Urinary bladder (tissue), 4 donors: ENCODE measurements around the gene RB1. TPM values are rescaled to one million over a fixed set of nuclear protein-coding genes. Genes with fewer than 3 reads are reported as not detected.
"Not testable (repeated sequence)": the region's sequence is repeated elsewhere in the genome, so short reads cannot be mapped to it uniquely, and the experiment has no call there.

Source experiments
- DNase-seq: peaks from one replicate; pipeline ENCODE4 v3.0.0-alpha.2; 2015; ENCODE audit errors: extremely low spot score
- H3K27ac ChIP-seq: one replicate; pipeline ENCODE4 v1.5.1; 2013; ENCODE audit warnings: low read depth, mild to moderate bottlenecking, moderate library complexity
- H3K36me3 ChIP-seq: one replicate; pipeline ENCODE4 v1.6.1; 2013; ENCODE audit warnings: mild to moderate bottlenecking, moderate library complexity; ENCODE audit not compliant: insufficient read depth
- H3K4me1 ChIP-seq: one replicate; pipeline ENCODE4 v1.6.1; 2013; ENCODE audit warnings: mild to moderate bottlenecking, moderate library complexity; ENCODE audit not compliant: insufficient read depth
- H3K4me3 ChIP-seq: one replicate; pipeline ENCODE4 v1.5.1; 2013; ENCODE audit warnings: low read depth, low read length
- WGBS: extraction: QIAGEN DNeasy Blood & Tissue Kit; methylation state at CpG from one replicate; pipeline ENCODE4 v1.1.7; 2013; 5-methylcytosine and 5-hydroxymethylcytosine counted together
- polyA plus RNA-seq: library from polyadenylated mRNA; stranded (reverse); fragments of 200-250 nt; gene quantifications from one replicate; pipeline ENCODE4 v1.2.3, GENCODE V29; 2013
- total RNA-seq: library from RNA; depleted of rRNA; stranded (reverse); fragments of >200 nt; gene quantifications from one replicate; pipeline ENCODE4 v1.2.3, GENCODE V29; 2014
- donor health status: healthy with polysubstance abuse.
- donor health status: healthy.

RB1 gene
- total and polyA plus RNA-seq, 2 donors: 19.7 to 81.6 TPM

GRCh38 chr13:48315969-48316650 lies 12.6 kb downstream of the RB1 start:
- no peak for DNase-seq
- H3K36me3 ChIP-seq: no peaks in the 10 kb centered on the region
- no peak overlapping the region for H3K4me3 ChIP-seq
- WGBS: 78% methylated on average over 17 of the region's 17 CpGs
- no peak overlapping the region for H3K27ac ChIP-seq
- H3K4me1 ChIP-seq: no peaks in the 10 kb centered on the region

DNA sequence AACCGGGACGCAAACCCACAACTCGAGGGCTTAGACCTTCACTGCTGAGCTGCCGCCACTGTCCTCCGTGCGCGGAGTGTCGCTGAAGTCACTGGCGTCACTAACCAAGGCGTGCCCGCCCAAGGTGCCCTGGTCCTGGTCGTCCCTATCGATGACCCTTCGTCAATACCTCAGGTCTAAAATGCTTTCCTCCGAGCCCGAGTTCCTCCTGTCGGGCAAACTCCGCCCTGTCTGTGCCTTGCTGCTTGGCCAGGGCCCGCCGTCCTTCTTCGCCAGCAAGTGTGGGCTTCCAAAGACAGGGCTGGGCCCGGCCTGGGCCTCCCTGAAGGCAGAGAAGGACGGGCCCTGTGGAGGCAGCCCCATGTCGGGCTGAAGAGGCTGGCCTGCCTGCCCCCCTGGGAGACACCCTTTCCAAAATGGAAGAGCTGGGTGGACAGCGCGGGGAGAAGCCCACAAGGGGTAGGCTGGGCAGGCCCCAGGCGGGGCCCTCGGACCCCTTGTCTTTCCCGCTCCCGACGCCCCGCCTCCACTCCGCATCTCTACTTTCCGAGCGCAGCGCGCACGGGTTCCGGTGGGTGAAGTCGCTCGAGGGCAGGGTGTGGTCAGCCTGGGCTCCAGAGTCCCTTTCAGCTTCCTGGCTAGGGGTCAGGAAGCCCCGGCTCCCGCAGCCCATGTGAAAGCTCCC lies 13.4 kb downstream of the RB1 start:
- 81% methylated on average over 43 of the region's 43 CpGs for WGBS

GRCh38 chr13:48317511-48318376 lies 14.2 kb downstream of the RB1 start:
- WGBS: 70% methylated on average over 41 of the region's 41 CpGs
- Histone ChIP-seq H3K4me3 (peak overlapping the region; percentile 33), H3K4me1 (no peaks in the 10 kb centered on the region), H3K27ac (no peak overlapping the region), H3K36me3 (no peaks in the 10 kb centered on the region)
- no peak for DNase-seq

More for the DNA sequence above, 13.4 kb downstream of the RB1 start:
- H3K4me1 ChIP-seq: no peaks in the 10 kb centered on the region
- no peaks in the 10 kb centered on the region for H3K36me3 ChIP-seq
- H3K27ac ChIP-seq: no peak overlapping the region
- DNase-seq: no peak
- no peak overlapping the region for H3K4me3 ChIP-seq

DNA sequence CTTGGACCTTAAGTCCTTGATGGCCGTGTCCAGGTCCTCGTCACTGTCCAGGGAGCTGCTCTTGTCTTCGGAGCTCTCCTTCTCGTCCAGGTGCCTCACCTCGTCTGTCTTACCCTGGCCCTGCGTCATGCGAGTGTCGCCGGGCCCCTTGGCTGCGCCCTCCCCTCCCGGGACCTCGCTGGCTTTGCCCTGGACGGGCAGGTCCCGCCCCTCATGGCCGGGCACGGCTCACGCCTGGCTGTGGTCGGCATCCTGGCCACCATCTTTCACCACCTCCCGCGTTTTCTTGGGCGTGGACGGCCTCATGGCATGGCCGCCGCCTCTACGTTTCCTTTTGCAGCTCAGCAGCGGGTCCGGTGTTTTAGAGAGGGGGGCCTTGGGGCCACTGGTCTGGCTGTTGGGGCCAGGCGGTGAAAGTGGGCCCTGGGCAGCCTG lies 14.8 kb downstream of the RB1 start:
- Histone ChIP-seq H3K4me3 (peak overlapping the region; percentile 33), H3K4me1 (no peaks in the 10 kb centered on the region), H3K27ac (no peak overlapping the region), H3K36me3 (no peaks in the 10 kb centered on the region)
- 64% methylated on average over 28 of the region's 28 CpGs for WGBS
- DNase-seq: no peak

GRCh38 chr13:48318821-48319511 lies 15.4 kb downstream of the RB1 start:
- Histone ChIP-seq H3K4me3 (peak overlapping the region; percentile 33), H3K27ac (no peak overlapping the region), H3K4me1 (no peaks in the 10 kb centered on the region), H3K36me3 (no peaks in the 10 kb centered on the region)
- no peak for DNase-seq
- WGBS: 58% methylated on average over 47 of the region's 47 CpGs

GRCh38 chr13:48319531-48320398 lies 16.2 kb downstream of the RB1 start:
- H3K4me3 ChIP-seq: no peak overlapping the region
- 73% methylated on average over 48 of the region's 48 CpGs for WGBS
- DNase-seq: no peak

GRCh38 chr13:48320399-48320790 lies 16.8 kb downstream of the RB1 start:
- DNase-seq: no peak
- Histone ChIP-seq H3K4me3 (no peak overlapping the region), H3K4me1 (no peaks in the 10 kb centered on the region), H3K27ac (no peak overlapping the region), H3K36me3 (no peaks in the 10 kb centered on the region)
- WGBS: 76% methylated on average over 20 of the region's 20 CpGs

More at GRCh38 chr13:48319531-48320398, 16.2 kb downstream of the RB1 start:
- Histone ChIP-seq H3K36me3 (no peaks in the 10 kb centered on the region), H3K4me1 (no peaks in the 10 kb centered on the region), H3K27ac (no peak overlapping the region)

DNA sequence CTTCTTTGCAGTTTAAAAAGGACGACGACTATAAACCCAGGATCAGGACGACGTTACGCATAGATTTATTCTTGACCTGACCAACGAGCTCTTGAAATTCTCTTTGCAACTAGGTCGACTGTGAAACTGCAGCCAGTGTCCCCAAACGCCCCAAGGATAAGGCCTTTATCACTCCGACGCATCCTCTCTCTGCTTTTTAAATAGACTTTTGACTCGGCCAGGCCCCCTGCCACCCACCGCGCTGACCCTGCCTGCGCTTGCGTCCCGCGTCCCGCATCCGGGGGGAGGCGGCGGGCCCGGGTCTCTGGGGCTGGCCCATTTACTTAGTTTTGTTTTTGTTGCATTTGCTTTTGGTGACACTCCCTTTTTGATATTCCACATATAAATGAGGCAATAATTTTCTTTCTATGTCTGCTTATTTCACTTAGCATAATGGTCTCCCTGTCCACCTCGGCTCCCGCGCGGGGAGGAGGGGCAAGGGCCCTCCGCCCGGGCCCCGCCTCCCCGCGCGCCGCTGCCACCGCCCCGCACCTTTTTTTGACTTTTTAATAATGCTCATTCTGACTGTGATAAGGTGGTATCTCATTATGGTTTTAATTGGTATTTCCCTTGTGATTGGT lies 17.4 kb downstream of the RB1 start:
- Histone ChIP-seq H3K27ac (no peak overlapping the region), H3K4me3 (peak overlapping the region; percentile 33), H3K4me1 (no peaks in the 10 kb centered on the region), H3K36me3 (no peaks in the 10 kb centered on the region)
- 58% methylated on average over 35 of the region's 35 CpGs for WGBS
- DNase-seq: no peak

- Histone ChIP-seq H3K36me3 (no peaks in the 10 kb centered on the region), H3K4me1 (no peaks in the 10 kb centered on the region), H3K27ac (no peak overlapping the region), H3K4me3 (no peak overlapping the region)
- no peak for DNase-seq
These were observed 18.7 kb downstream of the RB1 start for GRCh38 chr13:48322294-48322693.

DNA sequence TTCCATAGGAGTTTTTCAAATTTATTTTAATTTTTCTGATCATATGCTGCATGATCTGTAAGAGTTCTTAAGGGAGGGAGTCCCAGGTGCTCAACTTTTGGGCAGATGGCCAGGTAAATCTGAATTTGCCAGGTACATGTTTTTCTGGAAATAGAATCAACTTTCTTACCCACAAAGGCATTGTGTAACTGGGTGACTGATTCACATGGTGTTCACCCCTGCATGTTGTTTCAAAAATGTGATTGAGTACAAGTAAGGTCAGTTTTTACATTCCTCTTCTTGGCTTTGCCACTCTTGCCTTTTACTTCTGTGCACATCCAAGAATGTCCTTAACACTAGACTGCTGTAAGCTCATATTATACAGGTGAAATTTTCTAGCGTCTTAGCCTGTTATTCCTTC lies 30.4 kb downstream of the RB1 start:
- Histone ChIP-seq H3K36me3 (no peaks in the 10 kb centered on the region), H3K4me1 (peaks cover 2% of the 10 kb centered on the region), H3K27ac (no peak overlapping the region), H3K4me3 (no peak overlapping the region)
- WGBS: 86% methylated on average over 1 of the region's 1 CpG
- no peak for DNase-seq

GRCh38 chr13:48334534-48335127 lies 31.1 kb downstream of the RB1 start:
- Histone ChIP-seq H3K4me3 (no peak overlapping the region), H3K4me1 (peaks cover 2% of the 10 kb centered on the region), H3K36me3 (no peaks in the 10 kb centered on the region), H3K27ac (no peak overlapping the region)
- whole genome bisulfite sequencing: 76% methylated on average over 4 of the region's 4 CpGs
- DNase-seq: no peak

DNA sequence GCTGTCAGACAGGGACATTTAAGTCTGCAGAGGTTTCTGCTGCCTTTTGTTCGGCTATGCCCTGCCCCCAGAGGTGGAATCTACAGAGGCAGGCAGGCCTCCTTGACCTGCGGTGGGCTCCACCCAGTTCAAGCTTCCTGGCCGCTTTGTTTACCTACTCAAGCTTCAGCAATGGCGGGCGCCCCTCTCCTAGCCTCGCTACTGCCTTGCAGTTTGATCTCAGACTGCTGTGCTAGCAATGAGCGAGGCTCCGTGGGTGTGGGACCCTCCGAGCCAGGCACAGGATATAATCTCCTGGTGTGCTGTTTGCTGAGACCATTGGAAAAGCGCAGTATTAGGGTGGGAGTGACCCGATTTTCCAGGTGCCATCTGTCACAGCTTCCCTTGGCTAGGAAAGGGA lies 35.6 kb downstream of the RB1 start:
- 98% methylated on average over 11 of the region's 11 CpGs for WGBS
- not testable (repeated sequence) for DNase-seq

More for the DNA sequence above, 35.6 kb downstream of the RB1 start:
- H3K4me3 ChIP-seq, H3K36me3 ChIP-seq, H3K4me1 ChIP-seq, H3K27ac ChIP-seq: not testable (repeated sequence)
